ENCODE results near the gene MFAP3L. TPM values are rescaled to one million over a fixed set of nuclear protein-coding genes. Genes with fewer than 3 reads are reported as not detected.

The MFAP3L gene
- total and polyA plus RNA-seq, 9 donors: 0.38 to 7.6 (median 2.0) TPM

DNA sequence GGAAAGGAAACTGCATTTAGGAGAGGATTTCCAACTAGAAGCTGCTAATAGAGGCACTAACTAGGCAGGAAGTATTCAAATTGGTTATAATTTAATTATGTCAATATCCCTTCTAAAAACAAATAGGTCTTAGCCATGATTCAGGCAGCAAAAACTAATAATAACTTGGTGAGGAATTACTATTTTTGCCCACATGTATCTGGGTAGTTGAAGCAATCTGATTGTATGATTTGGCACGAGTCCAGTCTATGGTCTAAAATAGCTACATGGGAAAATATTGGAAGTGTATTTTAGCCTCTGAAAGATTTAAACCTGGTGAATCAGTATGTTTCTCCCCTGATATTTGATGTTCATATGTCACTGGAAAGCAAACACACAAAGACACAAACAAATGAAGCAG is 62.2 kb downstream of the MFAP3L start:
- Histone ChIP-seq H3K9me3 (no peaks in the 10 kb centered on the region), H3K27me3 (no peaks in the 10 kb centered on the region), H3K4me3 (no peak overlapping the region), H3K4me1 (ENCODE audit: insufficient read depth) (no peaks in the 10 kb centered on the region), H3K36me3 (no peaks in the 10 kb centered on the region), H3K27ac (no peak overlapping the region)
- intact Hi-C loops (cut with DNase I): no loop called here
- no peak for TF ChIP-seq EP300 (IDR thresholded peaks at IDR 0.05)
- no peak for TF ChIP-seq POLR2A (IDR thresholded peaks at IDR 0.05)
- TF ChIP-seq, protein P1, sequence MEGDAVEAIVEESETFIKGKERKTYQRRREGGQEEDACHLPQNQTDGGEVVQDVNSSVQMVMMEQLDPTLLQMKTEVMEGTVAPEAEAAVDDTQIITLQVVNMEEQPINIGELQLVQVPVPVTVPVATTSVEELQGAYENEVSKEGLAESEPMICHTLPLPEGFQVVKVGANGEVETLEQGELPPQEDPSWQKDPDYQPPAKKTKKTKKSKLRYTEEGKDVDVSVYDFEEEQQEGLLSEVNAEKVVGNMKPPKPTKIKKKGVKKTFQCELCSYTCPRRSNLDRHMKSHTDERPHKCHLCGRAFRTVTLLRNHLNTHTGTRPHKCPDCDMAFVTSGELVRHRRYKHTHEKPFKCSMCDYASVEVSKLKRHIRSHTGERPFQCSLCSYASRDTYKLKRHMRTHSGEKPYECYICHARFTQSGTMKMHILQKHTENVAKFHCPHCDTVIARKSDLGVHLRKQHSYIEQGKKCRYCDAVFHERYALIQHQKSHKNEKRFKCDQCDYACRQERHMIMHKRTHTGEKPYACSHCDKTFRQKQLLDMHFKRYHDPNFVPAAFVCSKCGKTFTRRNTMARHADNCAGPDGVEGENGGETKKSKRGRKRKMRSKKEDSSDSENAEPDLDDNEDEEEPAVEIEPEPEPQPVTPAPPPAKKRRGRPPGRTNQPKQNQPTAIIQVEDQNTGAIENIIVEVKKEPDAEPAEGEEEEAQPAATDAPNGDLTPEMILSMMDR (IDR thresholded peaks at IDR 0.05): no peak
- no peak for DNase-seq
- 49 to 52% (median 50%) methylated on average over 1 of the region's 1 CpG for WGBS, 3 donors

DNA sequence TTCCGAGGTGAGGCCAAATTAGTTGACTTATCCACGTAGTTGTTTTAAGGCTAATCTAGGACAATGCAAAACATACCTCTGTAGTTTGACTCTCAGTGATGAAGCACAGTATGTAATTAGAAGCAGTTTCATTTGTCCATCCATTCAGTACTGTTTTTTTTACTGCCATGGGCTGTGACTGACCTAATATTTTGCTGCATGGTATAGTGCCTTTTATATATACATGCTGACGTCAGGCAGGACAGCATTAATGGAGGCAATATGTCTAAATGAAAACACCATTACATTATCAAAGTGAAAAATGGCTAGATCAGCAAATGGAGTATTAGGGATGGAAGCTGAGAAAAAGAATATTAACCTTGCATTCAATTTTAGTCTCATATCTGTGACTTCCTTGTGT is 66.9 kb downstream of the MFAP3L start:
- TF ChIP-seq EP300 (IDR thresholded peaks at IDR 0.05): no peak
- TF ChIP-seq, protein P1 (IDR thresholded peaks at IDR 0.05): no peak
- no peak for TF ChIP-seq POLR2A (IDR thresholded peaks at IDR 0.05)
- Histone ChIP-seq H3K9me3 (no peaks in the 10 kb centered on the region), H3K27ac (no peak overlapping the region), H3K27me3 (no peaks in the 10 kb centered on the region), H3K4me3 (no peak overlapping the region), H3K36me3 (no peaks in the 10 kb centered on the region), H3K4me1 (ENCODE audit: insufficient read depth) (no peaks in the 10 kb centered on the region)
- DNase-seq: no peak
- intact Hi-C loops (cut with DNase I): no loop called here
- 44 to 62% (median 57%) methylated on average over 3 of the region's 3 CpGs for WGBS, 3 donors

DNA sequence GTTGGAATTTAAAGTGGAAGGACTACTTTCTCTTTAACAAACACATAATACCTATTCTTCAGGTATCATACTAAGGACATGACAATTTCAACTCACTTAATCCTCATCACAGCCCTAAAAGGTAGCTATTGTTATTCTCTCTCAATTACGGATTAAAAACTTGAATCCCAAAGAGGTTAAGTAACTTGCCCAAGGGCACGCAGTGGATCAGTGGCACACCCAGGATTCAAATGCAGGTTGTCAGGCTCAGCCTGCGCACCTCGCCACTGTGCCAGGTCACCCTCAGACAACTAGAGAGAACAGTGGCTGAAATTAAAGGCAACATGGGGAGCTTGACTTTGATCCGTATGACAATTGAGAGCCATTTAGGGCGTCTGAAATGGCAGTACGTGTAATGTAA is 67.6 kb downstream of the MFAP3L start:
- no peak for TF ChIP-seq POLR2A (IDR thresholded peaks at IDR 0.05)
- TF ChIP-seq EP300 (IDR thresholded peaks at IDR 0.05): no peak
- TF ChIP-seq, protein P1 (IDR thresholded peaks at IDR 0.05): no peak
- Histone ChIP-seq H3K36me3 (no peaks in the 10 kb centered on the region), H3K27ac (no peak overlapping the region), H3K4me3 (no peak overlapping the region), H3K9me3 (no peaks in the 10 kb centered on the region), H3K4me1 (ENCODE audit: insufficient read depth) (no peaks in the 10 kb centered on the region), H3K27me3 (no peaks in the 10 kb centered on the region)
- no peak for DNase-seq
- intact Hi-C loops (cut with DNase I): no loop called here
- WGBS, 3 donors: 86 to 87% (median 86%) methylated on average over 7 of the region's 7 CpGs

DNA sequence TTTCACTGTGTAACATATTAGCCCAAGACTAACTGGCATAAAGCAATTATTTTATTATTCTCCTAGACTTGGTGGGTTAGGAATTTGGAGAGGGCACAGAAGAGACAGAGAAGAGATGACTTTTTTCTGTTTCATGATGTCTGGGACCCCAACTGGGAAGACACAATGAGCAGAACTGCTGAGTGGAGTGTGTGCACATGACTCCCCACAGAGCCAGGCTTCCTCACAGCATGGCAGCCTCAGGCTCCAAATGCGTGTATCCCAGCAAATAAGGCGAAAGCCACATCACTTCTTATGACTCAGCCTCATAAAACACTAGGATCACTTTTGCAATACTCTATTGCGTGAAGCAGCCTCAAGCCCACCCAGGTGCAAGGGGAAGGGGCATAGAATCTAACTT is 68.4 kb downstream of the MFAP3L start:
- WGBS, 3 donors: 81 to 84% (median 84%) methylated on average over 3 of the region's 3 CpGs

More for the DNA sequence above, 68.4 kb downstream of the MFAP3L start:
- no peaks in the 10 kb centered on the region for H3K9me3 ChIP-seq
- no peak overlapping the region for H3K4me3 ChIP-seq
- no peak overlapping the region for H3K27ac ChIP-seq
- no peaks in the 10 kb centered on the region for H3K36me3 ChIP-seq
- no peak for DNase-seq
- no peaks in the 10 kb centered on the region for H3K27me3 ChIP-seq
- intact Hi-C loops (cut with DNase I): no loop called here
- no peaks in the 10 kb centered on the region for H3K4me1 ChIP-seq (ENCODE audit: insufficient read depth)
- no peak for TF ChIP-seq POLR2A (IDR thresholded peaks at IDR 0.05)
- TF ChIP-seq EP300 (IDR thresholded peaks at IDR 0.05): no peak
- TF ChIP-seq, protein P1 (IDR thresholded peaks at IDR 0.05): no peak

All from ovary (tissue), 9 donors.